ENCODE results near the gene GABRB3. TPM values are rescaled to one million over a fixed set of nuclear protein-coding genes. Genes with fewer than 3 reads are reported as not detected.

Gene GABRB3
- total and polyA plus RNA-seq, 2 donors (not counting 1 experiment from before 2014, with no cell fraction given) = 0.07 TPM; not detected in 1

DNA sequence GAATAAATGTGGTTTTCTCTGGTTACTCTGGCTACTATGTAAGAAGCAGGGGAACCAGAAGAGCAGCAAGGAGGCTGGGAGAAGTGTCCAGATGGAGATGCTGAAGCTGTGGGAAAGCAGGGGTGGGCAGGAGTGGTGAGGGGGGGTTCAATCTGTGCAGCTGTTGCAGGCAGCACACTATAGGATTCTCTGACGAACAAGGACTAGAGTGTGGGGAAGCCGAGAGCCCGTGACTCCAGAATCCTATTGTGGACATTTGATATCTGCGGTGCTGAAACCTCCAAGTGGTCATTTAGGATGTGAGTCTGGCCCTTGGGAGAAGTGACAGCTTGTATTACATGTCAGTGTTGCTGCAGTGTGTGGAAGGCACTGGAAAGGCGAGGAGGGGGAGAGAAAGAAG, 60.5 kb downstream of the GABRB3 start:
- Mint-ChIP-seq H3K27me3 (no peaks in the 10 kb centered on the region), H3K4me3 (no peak overlapping the region), H3K9me3 (ENCODE audit: insufficient read depth) (peaks cover 15% of the 10 kb centered on the region), H3K4me1 (no peaks in the 10 kb centered on the region), H3K27ac (no peak overlapping the region)
- Histone ChIP-seq H4K20me1 (ENCODE audit: control insufficient read depth, insufficient read depth, low read length, poor library complexity, severe bottlenecking) (no peaks in the 10 kb centered on the region), H3K4me2 (replicated peaks; ENCODE audit: low read depth, low read length, poor library complexity, severe bottlenecking) (no peak overlapping the region), H3K4me3 (ENCODE audit: control extremely low read depth in 1 of 5, extremely low read depth in 1 of 5, insufficient read depth in 1 of 5, low read depth in 2 of 5, low read length in 4 of 5) (no peak overlapping the region), H3K9me3 (ENCODE audit: control extremely low read depth in 1 of 3, control insufficient read depth in 2 of 3, insufficient read depth in 1 of 3, low read length in 2 of 3) (peaks cover 0 to 22% (median 0%) of the 10 kb centered on the region in 3 donors), H3K36me3 (replicated peaks in 1 of 2; ENCODE audit: control extremely low read depth in 1 of 2, control insufficient read depth in 1 of 2, extremely low read depth in 1 of 2, insufficient read depth in 2 of 2, low read length in 1 of 2) (no peaks in the 10 kb centered on the region), H2AFZ (ENCODE audit: insufficient read depth, low read depth, low read length, poor library complexity, severe bottlenecking) (no peak overlapping the region), H3K9ac (ENCODE audit: low read length) (no peak overlapping the region), H3K4me1 (ENCODE audit: control insufficient read depth in 2 of 2, insufficient read depth in 2 of 2, low read length in 2 of 2) (no peaks in the 10 kb centered on the region), H3K27ac (ENCODE audit: low read length in 2 of 2) (no peak overlapping the region), H3K27me3 (replicated peaks in 1 of 4; ENCODE audit: control extremely low read depth in 1 of 4, control insufficient read depth in 3 of 4, insufficient read depth in 4 of 4, low read length in 3 of 4) (no peaks in the 10 kb centered on the region), H3K79me2 (ENCODE audit: control insufficient read depth, insufficient read depth, low read length) (no peaks in the 10 kb centered on the region)
- TF ChIP-seq, protein P1, sequence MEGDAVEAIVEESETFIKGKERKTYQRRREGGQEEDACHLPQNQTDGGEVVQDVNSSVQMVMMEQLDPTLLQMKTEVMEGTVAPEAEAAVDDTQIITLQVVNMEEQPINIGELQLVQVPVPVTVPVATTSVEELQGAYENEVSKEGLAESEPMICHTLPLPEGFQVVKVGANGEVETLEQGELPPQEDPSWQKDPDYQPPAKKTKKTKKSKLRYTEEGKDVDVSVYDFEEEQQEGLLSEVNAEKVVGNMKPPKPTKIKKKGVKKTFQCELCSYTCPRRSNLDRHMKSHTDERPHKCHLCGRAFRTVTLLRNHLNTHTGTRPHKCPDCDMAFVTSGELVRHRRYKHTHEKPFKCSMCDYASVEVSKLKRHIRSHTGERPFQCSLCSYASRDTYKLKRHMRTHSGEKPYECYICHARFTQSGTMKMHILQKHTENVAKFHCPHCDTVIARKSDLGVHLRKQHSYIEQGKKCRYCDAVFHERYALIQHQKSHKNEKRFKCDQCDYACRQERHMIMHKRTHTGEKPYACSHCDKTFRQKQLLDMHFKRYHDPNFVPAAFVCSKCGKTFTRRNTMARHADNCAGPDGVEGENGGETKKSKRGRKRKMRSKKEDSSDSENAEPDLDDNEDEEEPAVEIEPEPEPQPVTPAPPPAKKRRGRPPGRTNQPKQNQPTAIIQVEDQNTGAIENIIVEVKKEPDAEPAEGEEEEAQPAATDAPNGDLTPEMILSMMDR (IDR thresholded peaks at IDR 0.05) = no peak
- no peak for TF ChIP-seq EZH2 (IDR thresholded peaks at IDR 0.05; ENCODE audit: borderline replicate concordance, insufficient read depth, low read depth, low read length, poor library complexity, severe bottlenecking)
- ATAC-seq (ENCODE audit: low read depth) (no peak), DNase-seq (no peak)
- 87% methylated on average over 5 of the region's 5 CpGs for WGBS (ENCODE audit: insufficient coverage)
- ChIA-PET POLR2A (no interaction called here), CTCF (interaction anchor here (1.1 kb wide), 1 partner anchor 9 kb away, joined by 3 read pairs; no protein-coding TSS in a partner anchor)
- intact Hi-C loops (cut with micrococcal nuclease) = no loop called here

DNA sequence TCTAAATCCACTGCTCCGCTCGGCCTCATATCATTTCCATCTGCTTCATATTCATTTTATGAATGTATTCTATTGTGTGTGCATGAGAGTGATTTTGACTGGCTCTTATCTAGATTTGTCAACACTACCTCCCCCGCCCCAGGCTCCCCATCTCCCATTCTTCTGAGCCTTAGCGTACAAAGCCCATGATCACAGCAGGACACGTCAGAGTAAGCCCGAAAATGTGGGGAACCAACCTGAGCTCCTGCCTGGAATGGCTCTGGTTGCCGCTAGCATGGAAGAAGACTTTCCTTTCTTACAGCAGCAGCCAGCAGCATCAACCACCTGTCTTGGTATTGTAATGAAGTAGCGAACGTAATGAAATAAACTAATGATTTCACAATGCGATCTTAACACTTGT, 61.4 kb downstream of the GABRB3 start:
- no peak overlapping the region for H3K4me3 ChIP-seq (ENCODE audit: control extremely low read depth in 1 of 5, extremely low read depth in 1 of 5, insufficient read depth in 1 of 5, low read depth in 2 of 5, low read length in 4 of 5)
- no peak overlapping the region for H3K27ac ChIP-seq (ENCODE audit: low read length in 2 of 2)
- ATAC-seq (ENCODE audit: low read depth) (no peak), DNase-seq (no peak)
- H3K9ac ChIP-seq (ENCODE audit: low read length) = no peak overlapping the region
- H2AFZ ChIP-seq (ENCODE audit: insufficient read depth, low read depth, low read length, poor library complexity, severe bottlenecking) = no peak overlapping the region
- Mint-ChIP-seq H3K9me3 (ENCODE audit: insufficient read depth) (peaks cover 14% of the 10 kb centered on the region), H3K27me3 (no peaks in the 10 kb centered on the region), H3K4me3 (no peak overlapping the region), H3K27ac (no peak overlapping the region), H3K4me1 (no peaks in the 10 kb centered on the region)
- ChIA-PET POLR2A (no interaction called here), CTCF (interaction anchor here (1.1 kb wide), 1 partner anchor 10 kb away, joined by 3 read pairs; no protein-coding TSS in a partner anchor)
- intact Hi-C loops (cut with micrococcal nuclease) = no loop called here
- H3K36me3 ChIP-seq (replicated peaks in 1 of 2; ENCODE audit: control extremely low read depth in 1 of 2, control insufficient read depth in 1 of 2, extremely low read depth in 1 of 2, insufficient read depth in 2 of 2, low read length in 1 of 2) = no peaks in the 10 kb centered on the region
- H3K4me1 ChIP-seq (ENCODE audit: control insufficient read depth in 2 of 2, insufficient read depth in 2 of 2, low read length in 2 of 2) = no peaks in the 10 kb centered on the region
- no peaks in the 10 kb centered on the region for H3K79me2 ChIP-seq (ENCODE audit: control insufficient read depth, insufficient read depth, low read length)
- WGBS (ENCODE audit: insufficient coverage) = 73% methylated on average over 6 of the region's 10 CpGs
- no peak for TF ChIP-seq EZH2 (IDR thresholded peaks at IDR 0.05; ENCODE audit: borderline replicate concordance, insufficient read depth, low read depth, low read length, poor library complexity, severe bottlenecking)
- TF ChIP-seq, protein P1 (IDR thresholded peaks at IDR 0.05) = no peak
- no peaks in the 10 kb centered on the region for H4K20me1 ChIP-seq (ENCODE audit: control insufficient read depth, insufficient read depth, low read length, poor library complexity, severe bottlenecking)
- no peaks in the 10 kb centered on the region for H3K27me3 ChIP-seq (replicated peaks in 1 of 4; ENCODE audit: control extremely low read depth in 1 of 4, control insufficient read depth in 3 of 4, insufficient read depth in 4 of 4, low read length in 3 of 4)
- H3K4me2 ChIP-seq (replicated peaks; ENCODE audit: low read depth, low read length, poor library complexity, severe bottlenecking) = no peak overlapping the region
- peaks cover 0 to 15% (median 0%) of the 10 kb centered on the region in 3 donors for H3K9me3 ChIP-seq (ENCODE audit: control extremely low read depth in 1 of 3, control insufficient read depth in 2 of 3, insufficient read depth in 1 of 3, low read length in 2 of 3)

Measured in B cell (primary cell).